Testis (tissue), 3 donors: ENCODE measurements around the gene PTGES3L. TPM values are rescaled to one million over a fixed set of nuclear protein-coding genes. Genes with fewer than 3 reads are reported as not detected.

Experiments
- DNase-seq: peaks from one replicate; pipeline ENCODE4 v3.0.0-alpha.2; 2019
- H3K27ac ChIP-seq, 2 donors: fragments of 200-600 bp; sonication (generic); one replicate each; pipeline ENCODE4 v1.5.1; 2019
- H3K27me3 ChIP-seq: fragments of 200-600 bp; sonication (generic); one replicate; pipeline ENCODE4 v1.5.1; 2019
- H3K36me3 ChIP-seq: fragments of 200-600 bp; sonication (generic); one replicate; pipeline ENCODE4 v1.5.1; 2017; ENCODE audit warnings: low read depth; ENCODE audit errors: missing control alignments
- H3K4me1 ChIP-seq: fragments of 200-600 bp; sonication (generic); one replicate; pipeline ENCODE4 v1.5.1; 2019
- H3K4me3 ChIP-seq, 2 donors: fragments of 200-600 bp; sonication (generic); one replicate each; pipeline ENCODE4 v1.5.1; 2017 to 2019
- H3K9me3 ChIP-seq: fragments of 200-600 bp; sonication (generic); one replicate; pipeline ENCODE4 v1.5.1; 2017
- CTCF ChIP-seq, 3 experiments: fragments of 450-650 bp in 2 of 3; fragments of 200-600 bp in 1 of 3; sonication (generic) in 1 of 3; IDR thresholded peaks; one replicate each; pipeline ENCODE4 v1.5.1; 2016 to 2019; ENCODE audit warnings: antibody characterized with exemption in 3 of 3, mild to moderate bottlenecking in 2 of 3, moderate library complexity in 1 of 3
- POLR2A ChIP-seq: fragments of 450-650 bp; IDR thresholded peaks from one replicate; pipeline ENCODE4 v1.6.1; 2017; ENCODE audit warnings: antibody characterized with exemption, mild to moderate bottlenecking, moderate library complexity
- WGBS, 2 donors: methylation state at CpG; one replicate each; pipeline ENCODE4 v1.1.5; 2018; 5-methylcytosine and 5-hydroxymethylcytosine counted together
- intact Hi-C: fragments of 100-400 bp; cut with DNase I; formaldehyde crosslinking; loops from one replicate; pipeline ENCODE4 v1.15.1; 2023; ENCODE audit warnings: low total_unique reads
- polyA plus RNA-seq: library from polyadenylated mRNA; stranded (reverse); fragments of 350-450 nt; fragmentation: Illumina TruSeq; extraction: RNeasy Lipid Tissue Mini Kit (QIAGEN cat#74804); gene quantifications from one replicate; pipeline ENCODE4 v1.2.3, GENCODE V29; 2014; ENCODE audit warnings: low read depth, low replicate concordance; ENCODE audit not compliant: insufficient read depth
- total RNA-seq, 2 donors: library from RNA; depleted of rRNA; stranded (reverse); fragments of >200 nt; gene quantifications; one replicate each; pipeline ENCODE4 v1.2.3, GENCODE V29; 2016

PTGES3L gene
- total and polyA plus RNA-seq, 3 donors from 2014 or later = 2.8 to 5.5 (median 5.2) TPM

- TF ChIP-seq CTCF (IDR thresholded peaks at IDR 0.05) = no peak
- no peak for TF ChIP-seq POLR2A
- DNase-seq = no peak
- Histone ChIP-seq H3K9me3 (no peaks in the 10 kb centered on the region), H3K4me3 (no peak overlapping the region), H3K27me3 (no peaks in the 10 kb centered on the region), H3K4me1 (no peaks in the 10 kb centered on the region), H3K27ac (no peak overlapping the region), H3K36me3 (no peaks in the 10 kb centered on the region)
- WGBS, 2 donors = 37 to 45% methylated on average over 5 of the region's 5 CpGs
- intact Hi-C loops = no loop called here
Observed at GRCh38 chr17:42969001-42969581, 10.8 kb downstream of the PTGES3L start.

- H3K27me3 ChIP-seq = no peaks in the 10 kb centered on the region
- no peak overlapping the region for H3K27ac ChIP-seq
- no peak overlapping the region for H3K4me3 ChIP-seq
- H3K36me3 ChIP-seq = no peaks in the 10 kb centered on the region
- H3K4me1 ChIP-seq = no peaks in the 10 kb centered on the region
- intact Hi-C loops = no loop called here
- no peaks in the 10 kb centered on the region for H3K9me3 ChIP-seq
- no peak for DNase-seq
- TF ChIP-seq POLR2A = no peak
- no peak for TF ChIP-seq CTCF (IDR thresholded peaks at IDR 0.05)
- 74 to 83% methylated on average over 1 of the region's 1 CpG for WGBS, 2 donors
Observed at GRCh38 chr17:42967925-42968324, 12.0 kb downstream of the PTGES3L start.

GRCh38 chr17:42964161-42964932, 15.5 kb downstream of the PTGES3L start, which contains the start of gene AARSD1:
TSS of gene AARSD1 (minus strand) at chr17:42964454. CDS start at chr17:42964440, 14 bp downstream.
- WGBS, 2 donors = 1 to 2% methylated on average over 31 to 43 of the region's 43 CpGs
- Histone ChIP-seq H3K4me3 (peak within 1 kb of the TSS; percentile 75 to 79), H3K9me3 (no peaks in the 10 kb centered on the region), H3K36me3 (no peaks in the 10 kb centered on the region), H3K27ac (peak within 1 kb of the TSS; percentile 70 to 88), H3K27me3 (no peaks in the 10 kb centered on the region), H3K4me1 (no peaks in the 10 kb centered on the region)
- peak; percentile 94 for DNase-seq
- intact Hi-C loops = no loop called here
- TF ChIP-seq POLR2A = no peak
- TF ChIP-seq CTCF (IDR thresholded peaks at IDR 0.05) = peak in 1 of 3 experiments; percentile 28

GRCh38 chr17:42953669-42954068, 26.2 kb downstream of the PTGES3L start:
- 93 to 100% methylated on average over 1 of the region's 1 CpG for WGBS, 2 donors
- no peaks in the 10 kb centered on the region for H3K9me3 ChIP-seq
- no peaks in the 10 kb centered on the region for H3K4me1 ChIP-seq
- TF ChIP-seq CTCF (IDR thresholded peaks at IDR 0.05) (no peak), POLR2A (no peak)
- no peak overlapping the region for H3K27ac ChIP-seq
- H3K27me3 ChIP-seq = no peaks in the 10 kb centered on the region
- H3K4me3 ChIP-seq = no peak overlapping the region
- no peak for DNase-seq
- H3K36me3 ChIP-seq = no peaks in the 10 kb centered on the region
- intact Hi-C loops = no loop called here
